HG03280 (cell line): Measurements from ENCODE around the gene PTGER1.
A peak's percentile ranks its signal among the peaks of the same experiment; 100 is the strongest.

Experiments used
- ATAC-seq: cut with Tn5 transposase; IDR thresholded peaks from one replicate; pipeline ENCODE4 v1.9.1; 2021; ENCODE audit warnings: mild to moderate bottlenecking, moderate library complexity; ENCODE audit not compliant: unreplicated experiment

Gene PTGER1

DNA sequence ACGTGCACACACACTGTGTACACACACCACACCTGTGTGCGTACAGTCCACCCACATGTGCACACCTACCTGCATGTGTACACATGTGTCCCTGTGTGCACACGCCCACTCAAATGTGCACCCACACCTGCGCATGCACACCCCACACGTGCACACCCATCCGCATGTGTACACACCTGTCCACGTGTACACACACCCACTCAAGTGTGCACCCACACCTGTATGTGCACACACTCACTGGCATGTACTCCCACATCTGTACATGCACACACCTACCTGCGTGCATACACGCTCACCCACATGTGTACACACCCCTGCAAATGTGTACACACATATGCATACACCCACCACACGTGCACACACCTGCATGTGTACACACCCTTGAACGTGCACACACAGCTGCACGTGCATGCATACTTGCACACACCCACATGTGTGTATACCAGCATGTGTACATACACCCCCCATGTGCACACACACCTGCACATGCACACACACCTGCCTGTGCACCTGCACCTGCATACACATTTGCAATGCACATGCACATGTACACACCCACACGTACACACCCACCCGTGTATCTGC lies 31.4 kb downstream of the PTGER1 start:
- ATAC-seq = no peak

DNA sequence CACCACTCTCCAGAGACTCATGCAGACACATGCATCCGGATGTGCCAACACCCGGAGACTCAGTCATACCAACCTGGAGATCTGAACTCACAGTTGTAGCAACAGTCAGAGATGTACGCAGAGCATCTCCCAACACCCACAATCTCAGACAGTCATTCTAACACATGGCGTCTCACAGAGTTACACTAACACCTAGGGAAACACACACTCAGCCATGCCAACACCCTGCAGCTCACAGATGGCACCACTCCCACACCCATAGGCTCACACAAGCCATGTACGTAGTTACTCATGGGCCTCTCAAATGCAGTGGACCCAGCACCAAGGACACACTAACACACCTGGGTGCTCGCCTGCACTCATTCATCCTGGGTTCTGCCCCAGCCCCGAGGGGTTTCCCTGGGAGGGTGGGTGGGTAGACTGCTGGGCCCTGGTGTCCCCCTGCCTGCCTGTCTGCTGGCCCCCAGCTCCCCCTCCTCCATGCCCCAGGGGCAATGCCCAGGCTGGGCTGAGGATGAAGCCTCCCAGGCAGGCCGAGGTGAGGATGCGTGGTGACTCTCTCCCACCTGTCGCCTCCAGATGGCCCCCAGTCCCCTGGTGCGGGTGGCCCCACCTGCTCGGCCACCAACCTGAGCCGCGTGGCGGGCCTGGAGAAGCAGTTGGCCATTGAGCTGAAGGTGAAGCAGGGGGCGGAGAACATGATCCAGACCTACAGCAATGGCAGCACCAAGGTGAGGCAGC lies 32.1 kb downstream of the PTGER1 start:
- no peak for ATAC-seq

DNA sequence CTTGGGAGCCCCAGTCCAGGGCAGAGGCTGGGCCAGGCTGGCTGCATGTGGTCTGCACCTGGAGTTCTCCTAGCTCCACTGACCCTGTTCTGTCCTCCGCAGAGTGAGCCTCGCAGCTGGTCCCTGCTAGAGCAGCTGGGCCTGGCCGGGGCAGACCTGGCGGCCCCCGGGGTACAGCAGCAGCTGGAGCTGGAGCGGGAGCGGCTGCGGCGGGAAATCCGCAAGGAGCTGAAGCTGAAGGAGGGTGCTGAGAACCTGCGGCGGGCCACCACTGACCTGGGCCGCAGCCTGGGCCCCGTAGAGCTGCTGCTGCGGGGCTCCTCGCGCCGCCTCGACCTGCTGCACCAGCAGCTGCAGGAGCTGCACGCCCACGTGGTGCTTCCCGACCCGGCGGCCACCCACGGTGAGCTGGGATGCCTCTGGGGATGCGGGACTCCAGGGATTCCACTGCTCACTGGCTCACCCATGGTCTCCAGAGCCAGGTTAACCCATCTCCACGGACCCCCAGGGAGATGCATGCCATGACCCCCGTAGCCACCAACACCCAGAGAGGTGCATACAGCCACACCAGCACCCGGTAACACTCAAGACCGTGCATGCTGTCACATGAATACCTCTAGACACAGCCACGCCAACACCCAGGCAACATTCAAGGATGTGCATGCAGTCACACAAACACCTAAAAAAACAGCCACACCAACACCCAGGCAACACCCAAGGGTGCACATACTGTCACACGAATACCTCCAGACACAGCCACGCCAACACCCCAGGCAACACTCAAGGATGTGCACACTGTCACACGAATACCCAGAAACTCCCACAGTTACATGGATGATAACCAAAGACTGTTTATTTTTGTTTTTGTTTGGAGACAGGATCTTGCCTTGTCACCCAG lies 33.9 kb downstream of the PTGER1 start:
- ATAC-seq = no peak

DNA sequence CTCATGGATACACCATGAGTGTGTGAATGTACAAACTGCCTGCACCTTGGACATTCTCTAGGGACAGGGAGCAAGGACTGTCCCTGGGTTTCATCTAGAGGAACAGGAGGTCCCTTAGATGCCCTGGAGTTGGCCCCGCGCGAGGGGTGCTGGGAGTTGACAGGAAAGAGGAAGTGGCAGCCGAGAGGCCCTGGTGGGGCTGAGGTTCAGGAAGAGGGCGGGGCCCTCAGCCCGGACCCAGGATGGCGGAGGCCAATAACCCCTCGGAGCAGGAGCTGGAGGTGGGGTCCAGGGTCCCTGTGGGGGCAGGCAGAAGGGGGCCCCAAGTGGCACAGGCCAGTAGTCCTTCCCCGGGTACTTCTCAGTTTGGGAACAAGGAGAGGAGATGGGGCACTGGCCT lies 35.1 kb downstream of the PTGER1 start:
- ATAC-seq = peak; percentile 76

DNA sequence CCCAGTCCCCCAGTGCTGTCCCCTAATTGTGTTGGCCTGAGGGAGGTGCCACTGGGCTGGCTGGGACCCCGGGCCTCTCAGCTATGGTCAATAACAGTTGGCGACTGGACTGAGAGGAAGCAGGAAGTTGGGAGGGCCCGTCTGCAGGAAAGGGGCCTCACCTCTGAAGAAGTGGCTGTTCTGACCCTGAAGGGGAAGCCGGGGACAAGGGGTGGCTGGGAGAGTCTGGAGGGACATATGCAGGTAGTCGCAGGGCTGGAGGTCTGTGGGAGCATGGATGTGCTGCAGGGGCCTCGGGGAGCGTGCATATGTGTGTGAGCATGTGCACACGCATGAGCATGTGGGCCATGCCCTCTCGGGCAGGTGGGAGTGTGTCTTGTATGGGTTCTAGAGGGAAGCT lies 36.1 kb downstream of the PTGER1 start:
- ATAC-seq = no peak

DNA sequence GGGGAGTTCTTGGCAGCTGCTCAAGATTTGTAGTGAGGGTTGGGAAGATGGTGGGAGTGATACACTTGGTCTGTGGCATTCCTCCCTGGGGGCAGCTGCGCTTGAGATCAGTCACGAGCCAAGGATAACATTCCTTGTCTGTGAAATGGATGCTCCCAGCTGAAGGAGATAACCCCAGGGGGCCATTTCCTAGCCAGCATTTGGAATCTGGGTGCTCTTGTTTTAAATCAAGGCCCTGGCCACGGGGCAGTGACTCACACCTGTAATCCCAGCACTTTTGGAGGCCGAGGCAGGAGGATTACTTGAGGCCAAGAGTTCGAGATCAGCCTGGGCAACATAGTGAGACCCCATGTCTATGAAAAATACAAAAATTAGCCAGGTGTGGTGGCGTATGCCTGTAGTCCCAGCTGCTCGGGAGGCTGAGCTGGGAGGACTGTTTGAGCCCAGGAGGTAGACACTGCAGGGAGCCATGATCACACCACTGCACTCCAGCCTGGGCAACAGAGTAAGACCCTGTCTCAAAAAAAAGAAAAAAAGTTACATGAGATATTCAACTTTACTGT lies 37.5 kb downstream of the PTGER1 start:
- no peak for ATAC-seq

DNA sequence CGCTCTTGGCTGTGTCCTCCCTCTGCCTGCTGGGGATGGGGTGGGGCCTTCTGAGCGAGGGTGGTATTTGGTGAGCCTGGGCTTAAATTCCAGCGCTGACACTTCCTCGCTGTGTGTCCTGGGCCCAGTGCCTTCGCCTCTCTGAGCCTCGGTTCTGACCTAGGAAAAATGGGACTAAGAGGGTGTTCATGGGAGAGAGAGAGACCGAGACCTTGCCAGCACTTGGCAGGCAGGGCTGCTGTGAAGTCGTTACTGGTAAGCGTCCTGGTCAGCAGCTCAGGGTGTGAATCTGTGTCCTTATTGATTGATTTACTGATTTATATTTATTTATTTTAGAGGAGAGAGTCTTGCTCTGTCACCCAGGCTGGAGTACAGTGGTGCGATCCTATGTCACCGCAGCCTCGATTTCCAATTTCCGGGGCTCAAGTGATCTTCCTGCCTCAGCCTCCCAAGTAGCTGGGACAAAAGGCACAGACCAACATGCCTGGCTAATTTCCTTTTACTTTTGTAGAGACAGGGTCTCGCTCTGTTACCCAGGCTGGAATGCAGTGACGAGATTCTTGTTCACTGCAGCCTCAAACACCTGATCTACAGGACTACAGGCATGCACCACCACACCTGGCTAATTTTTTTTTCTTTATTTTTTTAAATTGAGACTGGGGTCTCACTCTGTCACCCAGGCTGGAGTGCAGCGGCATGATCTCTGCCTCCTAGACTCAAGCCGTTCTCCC lies 39.7 kb downstream of the PTGER1 start:
- no peak for ATAC-seq

DNA sequence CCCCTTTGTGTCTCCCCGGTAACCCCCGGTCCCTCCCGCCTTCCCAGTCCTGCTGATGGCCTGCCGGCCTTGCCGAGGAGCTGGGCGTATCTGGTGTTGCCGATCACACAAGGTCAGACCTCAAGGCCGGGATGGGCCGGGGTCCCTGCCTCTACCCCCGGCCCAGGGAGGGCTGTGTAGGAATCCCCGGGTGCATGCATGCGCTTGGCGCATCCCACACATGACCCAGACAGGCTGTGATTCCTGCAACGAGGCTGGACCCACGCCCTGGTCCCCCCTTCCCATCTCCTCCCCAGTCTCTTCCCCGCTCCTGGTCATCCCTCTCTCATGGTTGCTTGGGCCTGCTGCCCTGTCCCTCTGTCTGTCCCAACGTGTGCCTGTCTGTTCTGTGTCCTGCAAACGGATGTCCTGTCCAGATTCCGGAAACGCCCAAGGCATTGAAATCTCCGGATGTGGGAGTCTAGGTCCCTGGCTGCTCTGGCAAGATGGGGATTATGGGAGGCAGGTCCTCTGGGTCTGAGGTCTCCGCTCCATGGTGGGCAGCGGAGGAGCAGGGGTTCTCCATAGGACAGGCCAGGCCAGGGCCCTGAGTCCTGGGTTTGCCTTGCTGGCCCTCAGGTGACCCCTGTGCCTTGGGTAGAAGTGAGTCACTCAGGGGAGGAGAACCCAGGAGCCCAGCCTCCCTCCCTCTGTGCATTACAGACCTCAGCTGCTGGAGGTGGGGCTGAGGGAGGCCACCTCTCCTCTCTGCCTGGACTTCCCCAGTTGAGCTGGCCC lies 40.4 kb downstream of the PTGER1 start:
- no peak for ATAC-seq

DNA sequence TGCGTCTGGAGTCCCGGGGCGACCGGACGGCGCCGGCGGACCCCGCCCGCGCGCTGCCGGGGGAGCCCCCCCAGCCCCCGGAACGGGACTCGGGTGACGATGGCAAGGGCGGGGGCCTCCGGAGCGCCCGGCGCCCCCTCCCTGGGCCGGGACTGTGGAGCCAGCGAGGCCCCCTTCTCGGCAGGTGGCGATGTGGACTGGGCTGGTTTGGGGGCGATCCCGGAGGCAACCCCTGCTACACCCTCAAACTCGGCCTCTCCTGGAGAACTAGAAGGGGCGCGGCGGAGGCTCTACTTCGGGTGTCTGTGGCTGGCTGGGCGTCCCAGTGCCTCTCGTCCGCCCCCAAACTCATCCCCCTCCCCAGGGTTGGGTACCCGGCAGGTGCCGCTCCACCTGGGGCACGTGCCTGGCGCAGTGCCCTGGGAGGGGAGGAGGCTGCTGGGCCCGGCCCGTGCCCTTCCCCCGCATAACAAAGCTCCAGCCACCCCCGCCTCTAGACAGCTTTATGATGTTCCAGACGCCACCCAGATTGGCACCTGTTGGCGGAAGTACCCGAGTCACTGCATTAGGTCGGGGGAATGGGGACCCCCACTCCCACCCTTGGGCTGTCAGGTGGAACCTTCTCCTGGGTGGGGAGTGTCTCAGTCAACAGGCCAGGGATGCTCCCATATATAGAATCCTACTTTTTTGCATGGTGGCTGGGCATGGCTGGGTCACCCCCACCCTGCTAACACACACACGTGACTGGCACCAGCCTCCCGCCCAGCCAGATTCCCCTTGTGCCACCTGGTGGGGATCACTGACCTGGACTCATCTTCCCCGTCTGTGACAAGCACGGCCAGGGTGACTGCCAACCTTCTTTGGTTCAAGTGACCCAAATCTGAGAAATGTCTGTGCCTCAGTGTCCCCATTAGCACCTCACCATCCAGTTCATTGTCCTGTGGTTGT lies 41.3 kb downstream of the PTGER1 start:
- peak; percentile 14 for ATAC-seq

DNA sequence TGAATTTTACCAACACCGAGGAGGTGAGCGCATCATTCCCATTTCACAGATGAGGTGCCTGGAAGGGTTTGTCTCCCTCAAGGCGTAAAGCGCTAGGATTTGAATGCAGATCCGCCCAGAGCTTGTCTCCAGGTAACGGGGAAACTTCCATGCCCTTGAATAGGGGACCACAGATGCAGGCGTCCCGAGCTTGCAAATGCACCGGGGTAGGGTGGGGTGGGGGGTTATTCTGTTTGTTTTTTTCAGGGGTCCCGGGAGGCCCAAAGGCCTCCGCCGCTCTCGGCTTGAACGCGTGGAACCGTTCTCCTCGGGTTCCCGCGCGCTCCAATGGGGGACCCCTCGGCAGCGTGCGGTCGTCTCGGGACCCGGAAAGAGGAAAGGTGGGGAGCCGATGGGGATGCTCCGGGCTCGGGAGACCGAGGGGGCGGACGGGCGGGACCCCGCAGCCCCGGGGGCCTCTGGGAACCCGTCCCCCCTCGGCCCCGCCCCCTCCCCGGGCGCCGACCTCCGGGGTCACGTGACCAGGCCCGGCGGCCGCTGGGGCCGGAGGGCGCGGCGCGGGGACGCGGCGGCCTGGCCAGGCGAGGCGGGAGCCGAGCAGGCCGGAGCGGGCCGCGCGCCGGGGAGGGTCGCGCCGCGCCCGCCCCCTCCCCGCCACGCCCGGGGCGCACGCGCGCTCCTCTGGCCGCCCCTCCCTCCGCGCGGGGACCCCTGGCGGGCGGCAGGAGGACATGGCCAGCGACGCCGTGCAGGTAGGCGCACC lies 42.2 kb downstream of the PTGER1 start, which contains the start of gene PKN1:
TSS of gene PKN1 (plus strand) at position 516 of the 763 bp plus-strand sequence. CDS start at position 732, 216 bp downstream.
- ATAC-seq = peak; percentile 57

DNA sequence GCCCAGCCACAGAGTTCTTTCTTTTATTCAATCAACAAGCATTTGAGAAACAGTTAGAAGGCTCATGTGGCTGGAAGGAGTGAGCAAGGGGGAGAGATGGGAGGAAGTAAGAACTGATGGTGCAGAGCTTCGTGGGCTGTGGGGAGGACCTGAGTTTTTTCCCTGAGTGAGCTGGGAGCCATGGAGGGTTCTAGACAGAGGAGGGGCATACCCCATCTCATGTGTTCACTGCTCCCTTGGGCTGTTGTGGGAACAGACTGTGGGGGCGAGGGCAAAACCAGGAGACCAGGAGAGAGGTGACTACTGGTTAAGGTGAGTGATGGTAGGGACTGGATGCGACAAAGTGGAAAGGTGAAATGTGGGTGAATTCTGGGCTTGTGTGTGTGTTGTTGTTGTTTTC lies 44.4 kb downstream of the PTGER1 start:
- no peak for ATAC-seq

DNA sequence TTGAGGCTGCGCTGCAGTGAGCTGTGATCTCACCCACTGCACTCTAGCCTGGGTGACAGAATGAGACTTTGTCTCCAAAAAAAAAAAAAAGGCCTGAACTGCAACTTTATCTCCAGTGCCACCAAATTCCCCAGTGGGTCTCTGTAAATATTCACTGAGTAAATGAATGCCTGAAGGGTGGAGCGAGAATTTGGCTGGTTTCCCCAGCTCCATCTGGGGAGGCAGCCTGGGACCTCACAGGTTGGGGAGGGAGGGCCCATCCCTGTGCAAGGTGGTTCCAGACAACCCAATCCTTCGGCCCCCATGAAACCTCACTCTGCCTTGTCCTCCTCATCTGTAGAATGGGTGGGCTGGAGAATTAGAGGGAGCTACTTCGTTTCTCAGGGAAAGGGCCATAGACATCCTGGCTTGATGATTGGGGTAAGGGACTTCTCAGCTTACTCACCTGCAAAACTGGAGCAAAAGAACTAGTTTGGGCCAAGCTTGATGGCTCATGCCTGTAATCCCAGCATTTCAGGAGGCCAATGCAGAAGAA lies 46.2 kb downstream of the PTGER1 start:
- ATAC-seq = no peak

DNA sequence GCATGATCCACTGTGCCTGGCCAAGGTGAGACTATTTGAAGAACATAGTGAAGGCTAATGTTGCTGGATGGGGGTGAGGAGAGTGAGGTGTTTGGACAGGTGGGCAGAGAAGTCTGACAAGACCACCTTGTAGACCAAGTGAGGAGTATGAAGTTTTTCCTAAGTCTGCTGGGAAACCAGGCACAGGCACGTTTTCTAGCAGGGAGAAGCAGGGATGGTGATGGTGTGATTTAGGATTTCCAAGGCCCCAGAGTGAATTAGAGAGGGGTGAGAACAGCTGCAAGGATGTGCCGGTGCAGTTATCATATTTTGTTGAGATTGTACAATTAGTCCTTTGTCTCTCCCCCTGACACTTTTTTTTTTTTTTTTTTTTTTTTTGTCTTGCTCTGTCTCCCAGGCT lies 47.7 kb downstream of the PTGER1 start:
- no peak for ATAC-seq

DNA sequence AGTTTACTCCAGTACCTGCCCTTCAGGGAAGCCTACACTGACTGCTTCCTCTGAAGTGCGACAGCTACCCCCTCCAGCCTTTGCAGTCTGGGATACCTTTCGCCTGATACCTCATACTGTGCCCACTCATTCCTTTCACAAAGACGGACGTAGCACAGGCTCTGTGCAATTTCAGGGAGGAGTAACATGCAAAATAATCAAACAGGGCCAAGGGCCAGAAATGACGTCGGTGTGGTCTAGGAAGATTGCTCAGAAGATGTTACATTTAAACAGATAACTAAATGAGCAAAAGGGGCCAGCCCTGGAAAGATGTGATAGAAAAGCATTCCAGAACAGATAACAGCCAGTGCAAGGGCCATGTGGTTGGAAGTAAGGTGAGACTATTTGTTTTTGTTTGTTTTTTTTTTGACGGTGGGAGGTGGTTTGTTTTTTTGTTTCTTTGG lies 49.4 kb downstream of the PTGER1 start:
- ATAC-seq = no peak
